Transverse colon (tissue), 3 donors: Measurements from ENCODE around the gene EIF4E1B.

Source experiments
- CTCF ChIP-seq, 5 experiments: fragments of 200-600 bp in 3 of 5; fragments of 450-650 bp in 2 of 5; sonication (generic) in 3 of 5; IDR thresholded peaks; 1 replicate in 2 of 5; 2 replicates in 3 of 5; pipeline ENCODE4 v1.5.1; 2016 to 2017; ENCODE audit warnings: antibody characterized with exemption in 5 of 5, inconsistent platforms in 3 of 5, mild to moderate bottlenecking in 2 of 5, moderate library complexity in 1 of 5
- EP300 ChIP-seq: sonication (generic); formaldehyde crosslinking; IDR thresholded peaks from one replicate; pipeline ENCODE4 v1.6.1; 2017; ENCODE audit warnings: antibody characterized with exemption, low read depth

DNA sequence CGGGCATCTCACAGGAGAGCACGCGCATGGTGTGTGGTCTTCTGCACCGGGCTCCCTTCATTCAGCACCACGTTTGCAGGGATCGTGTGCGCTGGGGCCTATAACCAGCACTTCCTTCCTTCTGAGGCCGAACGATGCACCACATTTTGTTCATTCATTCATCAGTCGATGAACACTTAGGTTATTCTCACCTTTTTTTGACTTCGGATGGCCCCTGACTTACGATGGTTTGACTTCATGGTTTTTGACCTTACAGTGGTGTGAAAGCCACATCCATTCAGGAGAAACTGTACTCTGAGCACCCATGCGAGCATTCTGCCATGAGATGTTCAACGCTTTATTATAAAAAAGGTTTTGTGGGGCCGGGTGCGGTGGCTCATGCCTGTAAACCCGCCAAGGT lies 44.3 kb downstream of the EIF4E1B start:
- TF ChIP-seq CTCF (IDR thresholded peaks at IDR 0.05) (no peak), EP300 (no peak)
